Measurements from ENCODE around the gene NPPB.
A peak's percentile ranks its signal among the peaks of the same experiment; 100 is the strongest.

Gene NPPB

DNA sequence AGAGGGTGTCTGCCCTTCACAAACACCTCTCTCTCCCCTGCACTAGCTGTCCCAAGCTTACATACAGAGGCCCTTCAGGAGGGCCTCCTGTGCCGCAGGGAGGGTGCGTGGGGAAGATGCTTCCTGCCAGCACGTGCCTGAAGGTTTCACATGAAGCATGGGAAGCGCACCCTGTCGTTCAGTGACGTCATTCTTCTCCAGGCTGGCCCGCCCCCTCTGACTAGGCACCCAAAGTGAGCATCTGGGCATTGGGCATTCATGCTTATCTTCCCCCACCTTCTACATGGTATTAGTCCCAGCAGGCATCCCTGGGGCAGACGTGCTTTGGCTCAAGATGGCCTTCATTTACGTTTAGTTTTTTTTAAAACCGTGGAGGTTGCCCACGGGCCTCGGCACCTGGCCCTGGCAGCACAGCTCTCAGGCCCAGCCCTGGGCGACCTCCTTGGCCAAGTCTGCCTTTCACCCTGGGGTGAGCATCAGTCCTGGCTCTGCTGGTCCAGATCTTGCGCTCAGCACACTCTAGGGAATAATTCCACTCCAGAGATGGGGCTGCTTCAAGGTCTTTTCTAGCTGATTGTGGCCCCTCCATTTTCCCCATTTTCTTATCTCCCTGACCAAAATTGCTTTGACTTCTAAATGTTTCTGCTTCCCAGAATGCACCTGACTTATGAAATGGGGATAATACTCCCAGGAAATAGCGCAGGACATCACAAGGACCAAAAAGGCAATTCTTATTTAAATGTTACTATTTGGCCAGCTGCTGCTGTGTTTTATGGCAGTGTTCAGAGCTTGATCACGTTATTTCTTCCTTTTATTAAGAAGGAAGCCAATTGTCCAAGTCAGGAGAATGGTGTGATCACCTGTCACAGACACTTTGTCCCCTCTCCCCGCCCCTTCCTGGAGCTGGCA, 17.2 kb downstream of the NPPB start:
- H3K27ac ChIP-seq = no peak overlapping the region
- H3K27me3 ChIP-seq (ENCODE audit: insufficient read depth, low read depth) = no peaks in the 10 kb centered on the region
- no peak overlapping the region for H3K9ac ChIP-seq
- peaks cover 6% of the 10 kb centered on the region for H3K4me1 ChIP-seq (ENCODE audit: low read depth, poor library complexity, severe bottlenecking)
- H3K4me2 ChIP-seq = no peak overlapping the region
- H2AFZ ChIP-seq (ENCODE audit: low read depth) = no peak overlapping the region
- H4K20me1 ChIP-seq (ENCODE audit: insufficient read depth) = no peaks in the 10 kb centered on the region
- H3K4me3 ChIP-seq (IDR thresholded peaks at IDR 0.05; ENCODE audit: insufficient read depth, low read depth, low read length) = no peak overlapping the region
- H3K36me3 ChIP-seq (ENCODE audit: insufficient read depth) = no peaks in the 10 kb centered on the region
- TF ChIP-seq, protein P1, sequence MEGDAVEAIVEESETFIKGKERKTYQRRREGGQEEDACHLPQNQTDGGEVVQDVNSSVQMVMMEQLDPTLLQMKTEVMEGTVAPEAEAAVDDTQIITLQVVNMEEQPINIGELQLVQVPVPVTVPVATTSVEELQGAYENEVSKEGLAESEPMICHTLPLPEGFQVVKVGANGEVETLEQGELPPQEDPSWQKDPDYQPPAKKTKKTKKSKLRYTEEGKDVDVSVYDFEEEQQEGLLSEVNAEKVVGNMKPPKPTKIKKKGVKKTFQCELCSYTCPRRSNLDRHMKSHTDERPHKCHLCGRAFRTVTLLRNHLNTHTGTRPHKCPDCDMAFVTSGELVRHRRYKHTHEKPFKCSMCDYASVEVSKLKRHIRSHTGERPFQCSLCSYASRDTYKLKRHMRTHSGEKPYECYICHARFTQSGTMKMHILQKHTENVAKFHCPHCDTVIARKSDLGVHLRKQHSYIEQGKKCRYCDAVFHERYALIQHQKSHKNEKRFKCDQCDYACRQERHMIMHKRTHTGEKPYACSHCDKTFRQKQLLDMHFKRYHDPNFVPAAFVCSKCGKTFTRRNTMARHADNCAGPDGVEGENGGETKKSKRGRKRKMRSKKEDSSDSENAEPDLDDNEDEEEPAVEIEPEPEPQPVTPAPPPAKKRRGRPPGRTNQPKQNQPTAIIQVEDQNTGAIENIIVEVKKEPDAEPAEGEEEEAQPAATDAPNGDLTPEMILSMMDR (conservative IDR thresholded peaks at IDR 0.05; ENCODE audit: low read depth, low read length) = no peak
- H3K79me2 ChIP-seq (ENCODE audit: insufficient read depth, low read depth) = no peaks in the 10 kb centered on the region

DNA sequence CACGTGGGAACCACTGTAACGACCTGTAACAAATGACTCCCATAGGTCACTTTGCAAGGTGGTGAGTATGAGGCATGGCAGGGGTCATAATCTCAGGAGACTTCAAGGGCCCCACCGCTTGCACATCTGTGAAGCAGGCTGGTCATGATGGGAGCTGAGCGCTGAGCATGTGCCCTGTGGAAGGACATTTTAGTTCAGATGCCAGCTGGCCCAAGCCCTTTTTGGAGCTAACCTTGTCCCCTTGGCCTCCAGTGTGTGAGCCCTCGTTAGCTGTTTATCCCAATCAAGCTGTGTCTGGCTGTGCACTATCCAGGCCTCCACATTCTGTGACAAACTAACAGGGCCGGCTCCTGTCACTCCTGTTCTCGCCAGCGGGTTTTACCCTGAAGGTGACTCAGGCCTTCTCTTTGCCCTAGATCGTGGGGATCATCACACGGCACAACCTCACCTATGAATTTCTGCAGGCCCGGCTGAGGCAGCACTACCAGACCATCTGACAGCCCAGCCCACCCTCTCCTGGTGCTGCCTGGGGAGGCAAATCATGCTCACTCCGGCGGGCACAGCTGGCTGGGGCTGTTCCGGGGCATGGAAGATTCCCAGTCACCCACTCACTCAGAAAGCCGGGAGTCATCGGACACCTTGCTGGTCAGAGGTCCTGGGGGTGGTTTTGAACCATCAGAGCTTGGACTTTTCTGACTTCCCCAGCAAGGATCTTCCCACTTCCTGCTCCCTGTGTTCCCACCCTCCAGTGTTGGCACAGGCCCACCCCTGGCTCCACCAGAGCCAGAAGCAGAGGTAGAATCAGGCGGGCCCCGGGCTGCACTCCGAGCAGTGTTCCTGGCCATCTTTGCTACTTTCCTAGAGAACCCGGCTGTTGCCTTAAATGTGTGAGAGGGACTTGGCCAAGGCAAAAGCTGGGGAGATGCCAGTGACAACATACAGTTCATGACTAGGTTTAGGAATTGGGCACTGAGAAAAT, 18.7 kb downstream of the NPPB start:
- Histone ChIP-seq H2AFZ (ENCODE audit: low read depth) (no peak overlapping the region), H3K4me1 (ENCODE audit: low read depth, poor library complexity, severe bottlenecking) (peaks cover 6% of the 10 kb centered on the region), H3K9ac (no peak overlapping the region), H3K27ac (no peak overlapping the region), H4K20me1 (ENCODE audit: insufficient read depth) (no peaks in the 10 kb centered on the region), H3K4me3 (IDR thresholded peaks at IDR 0.05; ENCODE audit: insufficient read depth, low read depth, low read length) (no peak overlapping the region), H3K36me3 (ENCODE audit: insufficient read depth) (no peaks in the 10 kb centered on the region), H3K4me2 (no peak overlapping the region), H3K79me2 (ENCODE audit: insufficient read depth, low read depth) (no peaks in the 10 kb centered on the region), H3K27me3 (ENCODE audit: insufficient read depth, low read depth) (no peaks in the 10 kb centered on the region)
- TF ChIP-seq, protein P1 (conservative IDR thresholded peaks at IDR 0.05; ENCODE audit: low read depth, low read length) = no peak

DNA sequence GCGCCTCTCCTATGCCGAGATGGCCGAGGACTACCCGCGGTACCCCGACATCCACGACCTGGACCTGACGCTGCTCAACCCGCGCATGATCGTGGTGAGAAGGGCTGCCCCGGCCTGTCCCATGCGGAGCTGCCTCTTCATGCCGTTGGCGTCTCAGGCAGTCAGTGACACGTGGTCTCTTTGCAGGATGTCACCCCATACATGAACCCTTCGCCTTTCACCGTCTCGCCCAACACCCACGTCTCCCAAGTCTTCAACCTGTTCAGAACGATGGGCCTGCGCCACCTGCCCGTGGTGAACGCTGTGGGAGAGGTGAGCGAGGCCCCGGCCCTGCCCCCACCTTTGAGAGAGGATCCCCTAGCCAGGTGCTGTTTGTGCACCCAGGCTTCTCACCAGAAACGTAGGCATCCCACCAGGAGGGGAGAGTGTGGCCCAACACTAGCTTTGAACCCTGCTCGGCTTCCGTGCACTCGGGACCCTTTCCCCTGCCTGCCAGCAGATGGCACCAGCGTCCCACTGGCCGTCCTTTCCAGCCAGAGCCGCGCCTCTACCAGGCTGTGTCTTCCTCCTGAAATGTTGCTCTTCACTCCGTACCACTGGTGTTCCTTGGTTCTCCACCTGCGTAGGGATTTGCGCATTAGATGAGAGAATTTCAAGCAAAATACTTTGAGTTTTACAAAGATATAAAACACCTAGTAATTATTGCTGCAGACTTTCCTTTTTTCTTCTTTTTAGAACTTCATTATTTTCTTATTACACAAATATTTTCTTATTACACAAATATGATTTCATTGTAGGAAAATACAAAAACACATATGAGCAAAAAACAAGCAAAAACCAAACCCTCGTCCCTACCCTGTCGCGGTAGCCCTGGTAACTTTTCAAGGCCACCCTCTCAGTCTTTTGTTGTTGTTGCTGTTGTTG, 20.1 kb downstream of the NPPB start:
- Histone ChIP-seq H3K79me2 (ENCODE audit: insufficient read depth, low read depth) (no peaks in the 10 kb centered on the region), H3K27me3 (ENCODE audit: insufficient read depth, low read depth) (no peaks in the 10 kb centered on the region), H3K4me1 (ENCODE audit: low read depth, poor library complexity, severe bottlenecking) (peaks cover 6% of the 10 kb centered on the region), H3K36me3 (ENCODE audit: insufficient read depth) (no peaks in the 10 kb centered on the region), H3K27ac (no peak overlapping the region), H4K20me1 (ENCODE audit: insufficient read depth) (no peaks in the 10 kb centered on the region), H3K4me2 (no peak overlapping the region), H2AFZ (ENCODE audit: low read depth) (no peak overlapping the region), H3K9ac (no peak overlapping the region), H3K4me3 (IDR thresholded peaks at IDR 0.05; ENCODE audit: insufficient read depth, low read depth, low read length) (no peak overlapping the region)
- TF ChIP-seq, protein P1 (conservative IDR thresholded peaks at IDR 0.05; ENCODE audit: low read depth, low read length) = peak; percentile 93

Measured in KMS-11 (cell line).